MM.1S (cell line): ENCODE data around the gene BPGM.

Experiments
- DNase-seq: peaks from one replicate; pipeline ENCODE4 v3.0.0-alpha.2; 2015
- H2AFZ ChIP-seq: fragments of 300-600 bp; sonication (generic); 2 replicates; pipeline ENCODE4 v1.6.0; 2016; ENCODE audit warnings: antibody characterized with exemption, low read length
- H3F3A ChIP-seq: fragments of 300-600 bp; sonication (generic); 2 replicates; pipeline ENCODE4 v1.6.1; 2016; ENCODE audit warnings: mild to moderate bottlenecking, antibody characterized with exemption, low read length, moderate library complexity, mixed read lengths; ENCODE audit not compliant: insufficient read depth
- H3K27ac ChIP-seq: fragments of 300-600 bp; sonication (generic); 2 replicates; pipeline ENCODE4 v1.5.1; 2016; ENCODE audit warnings: mild to moderate bottlenecking, low read length
- H3K27me3 ChIP-seq: fragments of 300-600 bp; sonication (generic); replicated peaks from 2 replicates; pipeline ENCODE4 v1.6.0; 2016; ENCODE audit warnings: low read length; ENCODE audit not compliant: insufficient read depth
- H3K36me3 ChIP-seq: fragments of 300-600 bp; sonication (generic); replicated peaks from 2 replicates; pipeline ENCODE4 v1.6.1; 2016; ENCODE audit warnings: mild to moderate bottlenecking, low read length, mixed read lengths; ENCODE audit not compliant: insufficient read depth
- H3K4me1 ChIP-seq: fragments of 300-600 bp; sonication (generic); 2 replicates; pipeline ENCODE4 v1.6.1; 2016; ENCODE audit warnings: low read length, mixed read lengths
- H3K4me2 ChIP-seq: fragments of 300-600 bp; sonication (generic); 2 replicates; pipeline ENCODE4 v1.6.0; 2016; ENCODE audit warnings: low read depth, low read length
- H3K4me3 ChIP-seq: fragments of 300-600 bp; sonication (generic); 2 replicates; pipeline ENCODE4 v1.5.1; 2016; ENCODE audit warnings: low read length, mixed read lengths
- H3K79me2 ChIP-seq: fragments of 300-600 bp; sonication (generic); 2 replicates; pipeline ENCODE4 v1.6.1; 2016; ENCODE audit warnings: mixed run types, low read length, mixed read lengths
- H3K9ac ChIP-seq: fragments of 300-600 bp; sonication (generic); 2 replicates; pipeline ENCODE4 v1.6.1; 2016; ENCODE audit warnings: low read length, mixed read lengths
- H3K9me2 ChIP-seq: fragments of 300-600 bp; sonication (generic); replicated peaks from 2 replicates; pipeline ENCODE4 v1.6.1; 2016; ENCODE audit warnings: mild to moderate bottlenecking, low read length, mixed read lengths; ENCODE audit not compliant: insufficient read depth
- H3K9me3 ChIP-seq: fragments of 300-600 bp; sonication (generic); replicated peaks from 2 replicates; pipeline ENCODE4 v1.6.1; 2016; ENCODE audit warnings: mild to moderate bottlenecking, low read length, mixed read lengths; ENCODE audit not compliant: insufficient read depth
- H4K20me1 ChIP-seq: fragments of 300-600 bp; sonication (generic); 2 replicates; pipeline ENCODE4 v1.6.1; 2016; ENCODE audit warnings: mild to moderate bottlenecking, low read length, moderate library complexity, mixed read lengths; ENCODE audit not compliant: insufficient read depth
- CTCF ChIP-seq: fragments of 300-600 bp; sonication (generic); IDR thresholded peaks from 2 replicates; pipeline ENCODE4 v1.5.1; 2016; ENCODE audit warnings: antibody characterized with exemption, low read length, mixed read lengths
- EZH2 ChIP-seq: fragments of 300-600 bp; sonication (generic); optimal IDR thresholded peaks from 2 replicates; pipeline ENCODE3; 2017; ENCODE audit warnings: low read depth, mild to moderate bottlenecking, antibody characterized with exemption, low read length, mixed read lengths
- EZH2phosphoT487 ChIP-seq: fragments of 300-600 bp; sonication (generic); IDR thresholded peaks from 2 replicates; pipeline ENCODE4 v1.6.1; 2018; ENCODE audit warnings: antibody characterized with exemption, low read length

Gene BPGM

GRCh38 chr7:134703782-134704181 is 57.1 kb downstream of the BPGM start:
- no peak for TF ChIP-seq CTCF
- no peak for TF ChIP-seq EZH2phosphoT487
- TF ChIP-seq EZH2: no peak
- Histone ChIP-seq H3K36me3 (no peaks in the 10 kb centered on the region), H3K27ac (no peak overlapping the region), H2AFZ (no peak overlapping the region), H4K20me1 (no peaks in the 10 kb centered on the region), H3K79me2 (no peaks in the 10 kb centered on the region), H3K9me2 (no peaks in the 10 kb centered on the region), H3K4me2 (no peak overlapping the region), H3K9me3 (no peaks in the 10 kb centered on the region), H3K4me1 (no peaks in the 10 kb centered on the region), H3K4me3 (no peak overlapping the region), H3K27me3 (no peaks in the 10 kb centered on the region), H3F3A (no peaks in the 10 kb centered on the region), H3K9ac (no peak overlapping the region)
- DNase-seq: no peak

DNA sequence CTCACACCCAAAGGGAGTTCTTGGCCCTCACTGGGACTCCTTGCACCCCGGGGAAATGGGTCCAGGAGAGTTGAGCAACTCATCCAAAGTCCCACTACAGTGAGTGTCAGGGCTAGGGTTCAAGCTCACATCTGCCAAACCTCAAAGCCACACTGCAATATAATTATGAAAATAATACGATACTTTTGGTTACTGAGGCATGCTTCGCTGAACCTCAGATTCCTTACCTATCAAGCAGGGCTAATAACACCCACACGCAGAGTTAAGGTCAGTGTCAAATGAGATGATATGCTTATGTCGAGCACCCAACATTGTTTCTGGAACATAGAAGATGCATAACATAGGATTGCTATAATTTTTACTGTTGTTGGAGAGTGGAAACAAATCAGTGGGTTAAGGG is 58.2 kb downstream of the BPGM start:
- Histone ChIP-seq H3K9me3 (no peaks in the 10 kb centered on the region), H4K20me1 (no peaks in the 10 kb centered on the region), H3K9ac (no peak overlapping the region), H3K4me1 (no peaks in the 10 kb centered on the region), H3K27me3 (no peaks in the 10 kb centered on the region), H3K9me2 (no peaks in the 10 kb centered on the region), H3K4me2 (no peak overlapping the region), H3K27ac (no peak overlapping the region), H3K4me3 (no peak overlapping the region), H3K79me2 (no peaks in the 10 kb centered on the region), H3K36me3 (no peaks in the 10 kb centered on the region), H3F3A (no peaks in the 10 kb centered on the region), H2AFZ (no peak overlapping the region)
- no peak for DNase-seq
- no peak for TF ChIP-seq EZH2phosphoT487
- TF ChIP-seq EZH2: no peak
- TF ChIP-seq CTCF: no peak

DNA sequence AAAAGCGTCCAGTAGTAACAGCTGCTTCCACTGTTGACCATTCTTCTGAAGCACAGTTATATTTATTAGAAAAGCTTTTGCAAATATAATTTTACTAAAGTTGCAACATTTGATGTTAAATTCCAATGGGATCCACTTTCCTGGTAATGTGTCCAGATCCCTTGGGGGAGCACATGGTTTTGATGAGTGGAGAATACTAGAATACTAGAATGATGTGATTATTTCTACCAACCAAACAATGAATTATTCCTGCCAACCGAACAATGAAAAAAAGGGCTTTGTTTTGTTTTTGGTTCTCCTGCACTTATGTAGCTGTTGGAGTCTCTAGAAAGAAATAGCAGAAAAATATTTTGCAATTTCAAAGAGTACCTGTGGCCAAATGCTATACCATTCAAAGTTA is 59.1 kb downstream of the BPGM start:
- H3K4me1 ChIP-seq: no peaks in the 10 kb centered on the region
- no peaks in the 10 kb centered on the region for H3K9me2 ChIP-seq
- TF ChIP-seq EZH2 (no peak), EZH2phosphoT487 (no peak), CTCF (no peak)
- H3F3A ChIP-seq: no peaks in the 10 kb centered on the region
- no peaks in the 10 kb centered on the region for H3K9me3 ChIP-seq
- H3K4me2 ChIP-seq: no peak overlapping the region
- no peak overlapping the region for H3K27ac ChIP-seq
- no peaks in the 10 kb centered on the region for H4K20me1 ChIP-seq
- DNase-seq: no peak
- H3K9ac ChIP-seq: no peak overlapping the region
- no peaks in the 10 kb centered on the region for H3K27me3 ChIP-seq
- H3K4me3 ChIP-seq: no peak overlapping the region
- H3K79me2 ChIP-seq: no peaks in the 10 kb centered on the region
- no peak overlapping the region for H2AFZ ChIP-seq
- no peaks in the 10 kb centered on the region for H3K36me3 ChIP-seq

DNA sequence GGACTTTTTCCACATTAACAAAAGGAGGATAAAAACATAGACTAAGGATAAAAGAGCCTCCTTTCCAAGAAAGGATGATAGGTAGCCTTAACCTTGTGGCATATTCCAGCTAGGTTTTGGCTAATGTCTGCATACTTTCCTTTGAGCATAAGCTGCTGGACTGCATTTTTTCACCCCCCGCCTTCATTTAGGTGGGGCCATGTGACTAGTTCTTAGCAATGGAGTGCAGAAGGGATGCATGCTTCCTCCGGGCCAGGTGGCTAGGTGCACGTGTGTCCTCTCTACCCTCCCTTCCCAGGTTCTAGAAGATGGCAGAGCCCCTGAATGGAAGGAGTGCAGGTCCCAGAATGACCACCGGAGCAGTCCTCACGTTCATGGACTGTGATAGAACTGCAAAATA is 59.8 kb downstream of the BPGM start:
- Histone ChIP-seq H3K4me3 (no peak overlapping the region), H3K4me1 (no peaks in the 10 kb centered on the region), H3K36me3 (no peaks in the 10 kb centered on the region), H3K9me3 (no peaks in the 10 kb centered on the region), H4K20me1 (no peaks in the 10 kb centered on the region), H3K9ac (no peak overlapping the region), H3F3A (no peaks in the 10 kb centered on the region), H3K9me2 (no peaks in the 10 kb centered on the region), H3K4me2 (no peak overlapping the region), H2AFZ (no peak overlapping the region), H3K27ac (no peak overlapping the region), H3K27me3 (no peaks in the 10 kb centered on the region), H3K79me2 (no peaks in the 10 kb centered on the region)
- DNase-seq: no peak
- TF ChIP-seq CTCF: no peak
- no peak for TF ChIP-seq EZH2
- no peak for TF ChIP-seq EZH2phosphoT487
